ENCODE measurements around the gene CDC73. TPM values are rescaled to one million over a fixed set of nuclear protein-coding genes. Genes with fewer than 3 reads are reported as not detected.

Gene CDC73
- total and polyA plus RNA-seq, 9 of the 15 experiments (the other 6 are each of a cell fraction or from before 2014, with no cell fraction given), result 19.0 to 61.7 (median 30.1) TPM

- Histone ChIP-seq H3K27ac (ENCODE audit: extremely low read depth, low read depth, low read length) (no peak overlapping the region), H3K4me3 (no peak overlapping the region), H3K27me3 (ENCODE audit: control insufficient read depth in 2 of 2, insufficient read depth in 2 of 2, low read length in 2 of 2) (no peaks in the 10 kb centered on the region), H3K9me1 (ENCODE audit: control insufficient read depth, insufficient read depth, low read length) (no peaks in the 10 kb centered on the region), H2AFZ (ENCODE audit: low read depth, low read length) (no peak overlapping the region), H3K79me2 (ENCODE audit: control insufficient read depth, insufficient read depth, low read length) (no peaks in the 10 kb centered on the region), H3K9me3 (replicated peaks; ENCODE audit: control insufficient read depth, insufficient read depth, low read depth, low read length) (no peaks in the 10 kb centered on the region), H3K4me2 (ENCODE audit: insufficient read depth, low read length) (no peak overlapping the region), H3K4me1 (replicated peaks in 1 of 2; ENCODE audit: control insufficient read depth in 2 of 2, insufficient read depth in 2 of 2, low read length in 2 of 2) (no peaks in the 10 kb centered on the region), H3K9ac (ENCODE audit: insufficient read depth in 1 of 2, low read depth in 2 of 2, low read length in 2 of 2) (no peak overlapping the region), H3K36me3 (ENCODE audit: control insufficient read depth, insufficient read depth, low read length) (peaks cover 30% of the 10 kb centered on the region; the same call in 2 of the 3 replicates), H4K20me1 (replicated peaks; ENCODE audit: control insufficient read depth, insufficient read depth, low read length) (no peaks in the 10 kb centered on the region)
- in situ Hi-C loops (cut with MboI), result no loop called here
- no peak for FAIRE-seq
- no peak for DNase-seq (ENCODE audit: extremely low read depth in 1 of 4, low spot score in 3 of 4)
- ChIA-PET POLR2A (interaction anchor here (1.0 kb wide), 1 partner anchor 9 kb away, joined by 3 read pairs; no protein-coding TSS in a partner anchor), CTCF (ENCODE audit: low intra/inter-chr PET ratio) (no interaction called here)
- ATAC-seq, result no peak
- no TSS peak for BruUV-seq (replicated peaks)
- no peak for TF ChIP-seq CAMTA2 (CRISPR knock-in tag; conservative IDR thresholded peaks at IDR 0.05)
- TF ChIP-seq RAD51 (IDR thresholded peaks at IDR 0.05; ENCODE audit: borderline replicate concordance, low read depth), result no peak
- TF ChIP-seq TSC22D4 (tag; IDR thresholded peaks at IDR 0.05), result no peak
- no peak for TF ChIP-seq SAFB2 (IDR thresholded peaks at IDR 0.05; ENCODE audit: borderline replicate concordance, low read depth, low read length, severe bottlenecking)
- TF ChIP-seq U2AF1 (optimal IDR thresholded peaks at IDR 0.05; ENCODE audit: low read depth, low read length), result no peak
- no peak for TF ChIP-seq ZNF592 (IDR thresholded peaks at IDR 0.05)
- TF ChIP-seq PML (IDR thresholded peaks at IDR 0.05; ENCODE audit: low read length), result no peak
- TF ChIP-seq ZNF444 (CRISPR knock-in tag; IDR thresholded peaks at IDR 0.05), result no peak
- no peak for TF ChIP-seq SMARCA4 (IDR thresholded peaks at IDR 0.05)
- intact Hi-C loops (cut with micrococcal nuclease), result no loop called here
These were observed 139.1 kb downstream of the CDC73 start for GRCh38 chr1:193260896-193261295.
